LNCaP clone FGC (cell line): ENCODE measurements around the gene DPM1.
A peak's percentile ranks its signal among the peaks of the same experiment; 100 is the strongest.

Experiments
- DNase-seq: peaks from one replicate; pipeline ENCODE4 v3.0.0-alpha.2; 2011; ENCODE audit warnings: low read depth
- H3K4me3 ChIP-seq: 2 replicates; pipeline ENCODE4 v1.5.1; 2011; ENCODE audit warnings: mild to moderate bottlenecking, low read depth, low read length, control low read depth
- TF ChIP-seq, protein P1 (sequence below): IDR thresholded peaks from 2 replicates; pipeline ENCODE4 v1.5.1; 2012; ENCODE audit warnings: mild to moderate bottlenecking; ENCODE audit not compliant: control insufficient read depth, insufficient read depth; ENCODE audit errors: extremely low read depth

The DPM1 gene

DNA sequence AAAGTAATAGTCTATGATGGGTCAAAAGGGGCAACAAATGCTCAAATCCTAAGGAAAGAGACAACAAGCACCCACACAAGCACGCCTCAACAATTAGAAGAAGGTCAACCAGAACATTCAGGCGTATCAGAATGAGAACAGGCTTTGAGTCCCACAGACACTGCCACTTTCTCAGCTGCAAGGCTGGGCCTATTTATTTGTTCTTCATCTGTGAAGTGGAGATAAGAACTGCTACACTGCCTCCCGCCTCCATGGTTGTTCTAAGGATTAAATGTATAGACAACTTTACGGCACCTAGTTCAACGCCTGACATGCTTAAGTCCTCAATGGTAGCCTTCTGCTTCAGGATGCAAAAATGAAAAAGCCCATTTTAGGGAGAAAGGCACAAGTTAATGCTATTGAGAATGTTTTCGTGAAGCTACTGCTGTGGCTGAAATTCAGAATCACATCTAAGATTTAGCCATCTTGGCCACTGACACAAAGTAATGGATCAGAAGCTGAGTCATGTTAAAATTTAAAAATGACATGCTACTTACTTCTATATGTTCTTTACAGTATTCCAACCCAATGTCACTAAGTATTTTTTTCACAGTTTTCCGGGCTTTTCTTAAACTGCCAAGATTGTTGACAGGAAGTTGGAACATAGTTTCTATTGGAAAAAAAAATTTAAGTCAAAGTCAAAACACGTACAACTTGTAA is 54.8 kb downstream of the DPM1 start:
- H3K4me3 ChIP-seq: no peak overlapping the region
- TF ChIP-seq, protein P1, sequence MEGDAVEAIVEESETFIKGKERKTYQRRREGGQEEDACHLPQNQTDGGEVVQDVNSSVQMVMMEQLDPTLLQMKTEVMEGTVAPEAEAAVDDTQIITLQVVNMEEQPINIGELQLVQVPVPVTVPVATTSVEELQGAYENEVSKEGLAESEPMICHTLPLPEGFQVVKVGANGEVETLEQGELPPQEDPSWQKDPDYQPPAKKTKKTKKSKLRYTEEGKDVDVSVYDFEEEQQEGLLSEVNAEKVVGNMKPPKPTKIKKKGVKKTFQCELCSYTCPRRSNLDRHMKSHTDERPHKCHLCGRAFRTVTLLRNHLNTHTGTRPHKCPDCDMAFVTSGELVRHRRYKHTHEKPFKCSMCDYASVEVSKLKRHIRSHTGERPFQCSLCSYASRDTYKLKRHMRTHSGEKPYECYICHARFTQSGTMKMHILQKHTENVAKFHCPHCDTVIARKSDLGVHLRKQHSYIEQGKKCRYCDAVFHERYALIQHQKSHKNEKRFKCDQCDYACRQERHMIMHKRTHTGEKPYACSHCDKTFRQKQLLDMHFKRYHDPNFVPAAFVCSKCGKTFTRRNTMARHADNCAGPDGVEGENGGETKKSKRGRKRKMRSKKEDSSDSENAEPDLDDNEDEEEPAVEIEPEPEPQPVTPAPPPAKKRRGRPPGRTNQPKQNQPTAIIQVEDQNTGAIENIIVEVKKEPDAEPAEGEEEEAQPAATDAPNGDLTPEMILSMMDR: no peak
- DNase-seq: no peak

DNA sequence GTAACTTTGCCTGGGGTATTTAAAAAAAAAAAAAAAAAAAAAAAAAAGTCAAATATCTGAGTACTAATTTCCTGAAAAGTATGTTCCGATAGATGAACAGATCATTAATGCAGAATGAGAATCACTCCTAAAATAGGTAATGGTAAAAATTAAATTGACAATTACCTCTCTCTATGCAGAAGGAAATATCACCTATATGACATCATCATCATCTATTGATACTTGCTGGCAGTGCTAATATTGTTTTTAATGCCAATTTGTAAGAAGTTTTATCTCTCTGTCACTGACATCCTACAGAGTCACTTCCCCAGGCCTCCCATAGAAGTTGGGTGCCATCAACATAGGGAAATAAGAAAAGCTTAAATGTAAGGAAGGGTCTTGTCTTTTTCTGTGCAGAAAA is 57.0 kb downstream of the DPM1 start:
- DNase-seq: no peak
- H3K4me3 ChIP-seq: no peak overlapping the region
- TF ChIP-seq, protein P1: no peak

DNA sequence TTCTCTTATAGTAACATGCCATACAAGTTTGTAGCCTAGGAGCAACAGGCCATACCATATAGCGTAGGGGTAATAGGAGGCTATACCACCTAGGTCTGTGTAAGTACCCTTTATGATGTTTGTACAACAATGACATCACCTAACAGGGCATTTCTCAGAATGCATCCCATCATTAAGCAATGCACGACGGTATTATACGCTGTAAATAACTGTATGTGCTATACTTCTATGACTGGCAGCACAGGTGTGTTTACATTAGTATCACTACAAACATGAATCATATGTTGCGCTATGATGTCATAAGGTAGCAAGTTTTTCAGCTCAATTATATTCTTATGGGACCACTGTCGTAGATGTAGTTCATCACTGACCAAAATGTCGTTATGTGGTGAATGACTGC is 58.1 kb downstream of the DPM1 start:
- peak; percentile 28 for DNase-seq
- H3K4me3 ChIP-seq: no peak overlapping the region
- TF ChIP-seq, protein P1: no peak

DNA sequence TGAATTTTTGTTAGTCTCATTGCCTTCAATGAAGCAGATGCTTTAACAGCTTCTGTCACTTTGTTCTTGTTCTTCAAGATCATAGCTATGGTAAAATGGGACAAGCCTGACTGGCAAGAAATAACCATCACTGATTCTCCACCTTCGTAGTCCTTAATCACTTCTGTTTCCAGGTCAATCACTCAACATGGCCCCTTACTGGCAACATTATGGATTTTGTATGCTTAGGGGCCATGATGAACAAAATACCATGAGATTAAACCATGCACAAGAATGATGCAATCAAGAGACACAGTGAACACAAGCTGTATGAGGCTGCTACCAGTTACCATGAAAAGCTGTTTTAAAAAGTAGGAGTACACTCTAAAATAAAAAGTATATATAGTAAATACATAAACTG is 59.9 kb downstream of the DPM1 start:
- DNase-seq: no peak
- TF ChIP-seq, protein P1: no peak
- H3K4me3 ChIP-seq: no peak overlapping the region

DNA sequence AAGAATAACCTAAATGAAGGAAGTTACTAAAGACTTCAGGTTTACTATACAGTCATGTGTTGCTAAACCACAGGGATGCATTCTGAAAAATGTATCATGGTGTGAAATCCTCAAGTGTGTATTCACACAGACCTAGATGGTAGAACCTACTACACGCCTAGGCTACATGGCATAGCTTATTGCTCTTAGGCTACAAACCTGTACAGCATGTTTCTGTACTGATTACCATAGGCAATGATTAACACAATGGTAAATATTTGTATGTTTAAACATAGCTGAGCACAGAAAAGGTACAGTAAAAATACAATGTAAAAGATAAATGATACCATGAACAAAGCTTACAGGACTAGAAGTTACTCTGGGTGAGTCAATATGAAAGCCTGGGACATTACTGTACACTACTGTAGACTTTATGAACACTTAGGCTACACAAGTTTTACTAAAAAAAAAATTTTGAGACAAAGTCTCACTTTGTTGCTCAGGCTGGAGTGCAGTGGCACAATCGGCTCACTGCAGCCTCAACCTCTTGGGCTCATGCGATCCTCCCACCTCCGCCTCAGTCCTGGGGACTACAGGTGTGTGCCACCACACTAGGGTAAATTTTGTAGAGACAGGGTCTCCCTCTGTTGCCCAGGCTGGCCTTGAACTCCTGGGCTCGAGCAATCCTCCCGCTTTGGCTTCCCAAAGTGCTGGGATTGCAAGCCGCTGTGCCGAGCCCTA is 63.1 kb downstream of the DPM1 start:
- TF ChIP-seq, protein P1: no peak

DNA sequence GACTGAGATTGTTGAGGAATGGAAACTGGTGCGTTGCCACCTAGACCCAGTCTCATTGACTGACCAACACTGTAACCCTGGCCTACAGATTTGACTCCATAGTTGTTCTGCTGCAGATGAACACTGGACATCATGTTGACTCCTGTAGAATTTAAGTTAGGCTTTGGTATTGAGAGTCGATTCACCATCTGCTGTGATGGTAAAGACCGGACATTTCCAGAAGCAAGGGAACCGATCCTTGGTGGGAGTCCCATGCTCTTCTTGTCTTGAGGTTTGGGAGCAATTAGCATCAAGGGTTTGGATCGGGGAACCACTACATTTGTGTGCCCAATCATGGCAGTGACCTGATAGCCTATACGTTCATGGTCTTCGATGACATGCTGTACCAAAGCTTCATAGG is 64.7 kb downstream of the DPM1 start:
- no peak overlapping the region for H3K4me3 ChIP-seq
- TF ChIP-seq, protein P1: no peak
- DNase-seq: no peak

More for the DNA sequence above, 63.1 kb downstream of the DPM1 start:
- peak; percentile 82 for DNase-seq
- H3K4me3 ChIP-seq: no peak overlapping the region
